Calu3 (cell line): ENCODE data around the gene ALG14. TPM values are rescaled to one million over a fixed set of nuclear protein-coding genes. Genes with fewer than 3 reads are reported as not detected.
A peak's percentile ranks its signal among the peaks of the same experiment; 100 is the strongest.

ENCODE experiments used
- BruUV-seq: library from RNA; stranded (reverse); fragments of 400-500 nt; replicated peaks from 2 replicates; lab custom pipeline; 2021; lab: Mats Ljungman, UMichigan
- CTCF ChIA-PET: fragments of 300-600 bp; sonication (Branson Sonifier 250); formaldehyde crosslinking; loops from one replicate; lab custom pipeline; 2022; ENCODE audit warnings: antibody characterized with exemption; lab: Charles Lee
- DNase-seq: peaks from one replicate; pipeline ENCODE4 v3.0.0; 2022
- H3K27ac Mint-ChIP-seq: one replicate; pipeline ENCODE4 v1.8.0; 2022; ENCODE audit warnings: mixed read lengths; ENCODE audit not compliant: unreplicated experiment
- H3K27me3 Mint-ChIP-seq: one replicate; pipeline ENCODE4 v1.8.0; 2022; ENCODE audit warnings: mixed read lengths; ENCODE audit not compliant: unreplicated experiment
- H3K36me3 Mint-ChIP-seq: one replicate; pipeline ENCODE4 v1.8.0; 2022; ENCODE audit warnings: mild to moderate bottlenecking, moderate library complexity, mixed read lengths; ENCODE audit not compliant: insufficient read depth, unreplicated experiment
- H3K4me1 Mint-ChIP-seq: one replicate; pipeline ENCODE4 v1.8.0; 2022; ENCODE audit warnings: mild to moderate bottlenecking, low read depth, mixed read lengths; ENCODE audit not compliant: unreplicated experiment
- H3K4me3 Mint-ChIP-seq: one replicate; pipeline ENCODE4 v1.8.0; 2022; ENCODE audit warnings: mild to moderate bottlenecking, low read depth, moderate library complexity, mixed read lengths; ENCODE audit not compliant: unreplicated experiment
- H3K9me3 Mint-ChIP-seq: one replicate; pipeline ENCODE4 v1.8.0; 2022; ENCODE audit warnings: low read depth, mixed read lengths; ENCODE audit not compliant: unreplicated experiment
- intact Hi-C: fragments of 100-400 bp; cut with micrococcal nuclease; formaldehyde crosslinking; loops from one replicate; pipeline ENCODE4 v1.10.0; 2022; ENCODE audit not compliant: unreplicated experiment
- total RNA-seq: library from RNA; stranded (reverse); gene quantifications from 2 replicates; pipeline ENCODE4 v1.2.3, GENCODE V29; 2022
- TF ChIP-seq, protein P1 (sequence below): fragments of 200-600 bp; IDR thresholded peaks from one replicate; pipeline ENCODE4 v1.8.0; 2022; ENCODE audit warnings: antibody characterized with exemption; ENCODE audit not compliant: unreplicated experiment

Gene ALG14
- total RNA-seq, 1 experiment from 2014 or later = 5.8 TPM

GRCh38 chr1:95088303-95088702 is 15.6 kb upstream of the ALG14 start:
- Mint-ChIP-seq H3K4me1 (peaks cover 30% of the 10 kb centered on the region), H3K36me3 (no peaks in the 10 kb centered on the region), H3K4me3 (no peak overlapping the region), H3K9me3 (no peaks in the 10 kb centered on the region), H3K27me3 (no peaks in the 10 kb centered on the region), H3K27ac (no peak overlapping the region)
- CTCF ChIA-PET = interaction anchor here (0.9 kb wide), 1 partner anchor 146 kb away, joined by 3 read pairs; the partner anchor contains the start of gene RWDD3
- intact Hi-C loops = loop anchor here (10.0 kb wide), 1 partner anchor 56 kb away; no protein-coding TSS in a partner anchor
- no peak for DNase-seq
- TF ChIP-seq, protein P1, sequence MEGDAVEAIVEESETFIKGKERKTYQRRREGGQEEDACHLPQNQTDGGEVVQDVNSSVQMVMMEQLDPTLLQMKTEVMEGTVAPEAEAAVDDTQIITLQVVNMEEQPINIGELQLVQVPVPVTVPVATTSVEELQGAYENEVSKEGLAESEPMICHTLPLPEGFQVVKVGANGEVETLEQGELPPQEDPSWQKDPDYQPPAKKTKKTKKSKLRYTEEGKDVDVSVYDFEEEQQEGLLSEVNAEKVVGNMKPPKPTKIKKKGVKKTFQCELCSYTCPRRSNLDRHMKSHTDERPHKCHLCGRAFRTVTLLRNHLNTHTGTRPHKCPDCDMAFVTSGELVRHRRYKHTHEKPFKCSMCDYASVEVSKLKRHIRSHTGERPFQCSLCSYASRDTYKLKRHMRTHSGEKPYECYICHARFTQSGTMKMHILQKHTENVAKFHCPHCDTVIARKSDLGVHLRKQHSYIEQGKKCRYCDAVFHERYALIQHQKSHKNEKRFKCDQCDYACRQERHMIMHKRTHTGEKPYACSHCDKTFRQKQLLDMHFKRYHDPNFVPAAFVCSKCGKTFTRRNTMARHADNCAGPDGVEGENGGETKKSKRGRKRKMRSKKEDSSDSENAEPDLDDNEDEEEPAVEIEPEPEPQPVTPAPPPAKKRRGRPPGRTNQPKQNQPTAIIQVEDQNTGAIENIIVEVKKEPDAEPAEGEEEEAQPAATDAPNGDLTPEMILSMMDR = no peak
- no TSS peak for BruUV-seq

- intact Hi-C loops = loop anchor here (10.0 kb wide), 1 partner anchor 58 kb away; no protein-coding TSS in a partner anchor
- H3K4me3 Mint-ChIP-seq = peak overlapping the region; percentile 22
- BruUV-seq = no TSS peak
- TF ChIP-seq, protein P1 = no peak
- no peaks in the 10 kb centered on the region for H3K36me3 Mint-ChIP-seq
- peaks cover 30% of the 10 kb centered on the region for H3K4me1 Mint-ChIP-seq
- no peaks in the 10 kb centered on the region for H3K9me3 Mint-ChIP-seq
- DNase-seq = peak; percentile 39
- H3K27me3 Mint-ChIP-seq = no peaks in the 10 kb centered on the region
- CTCF ChIA-PET = interaction anchor here (0.7 kb wide), 2 partner anchors 9 to 147 kb away, joined by 3 read pairs; no protein-coding TSS in a partner anchor
- peak overlapping the region; percentile 64 for H3K27ac Mint-ChIP-seq
Measured at GRCh38 chr1:95086949-95087533, 14.3 kb upstream of the ALG14 start.

DNA sequence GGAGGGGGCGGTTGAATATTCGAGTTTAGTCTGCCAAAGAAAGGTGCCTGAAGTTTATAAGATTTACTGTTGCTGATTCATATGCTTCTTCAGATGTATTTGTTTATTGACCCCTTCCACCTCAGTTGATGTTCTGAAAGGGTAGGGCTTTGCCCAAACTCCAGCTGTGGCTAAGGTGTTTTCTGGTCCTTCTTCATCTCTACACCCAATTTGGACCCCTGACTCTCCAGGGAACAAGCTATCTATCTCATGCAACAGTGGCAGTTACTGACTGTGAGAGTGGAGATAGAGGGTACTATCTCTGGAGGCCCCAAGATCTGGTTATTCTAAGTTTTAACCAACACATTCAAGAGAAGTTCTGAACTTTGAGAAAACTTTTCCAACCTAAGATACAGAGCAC is 12.6 kb upstream of the ALG14 start:
- no peaks in the 10 kb centered on the region for H3K9me3 Mint-ChIP-seq
- H3K27me3 Mint-ChIP-seq = no peaks in the 10 kb centered on the region
- no peak for DNase-seq
- CTCF ChIA-PET = interaction anchor here (0.5 to 1.9 kb wide), 3 partner anchors 33 to 934 kb away, joined by 3 to 22 read pairs (median 3); partner anchors contain the start of gene RWDD3
- intact Hi-C loops = loop anchor here (10.0 kb wide), 1 partner anchor 59 kb away; no protein-coding TSS in a partner anchor
- BruUV-seq = no TSS peak
- no peak overlapping the region for H3K27ac Mint-ChIP-seq
- H3K36me3 Mint-ChIP-seq = no peaks in the 10 kb centered on the region
- peaks cover 30% of the 10 kb centered on the region for H3K4me1 Mint-ChIP-seq
- no peak overlapping the region for H3K4me3 Mint-ChIP-seq
- TF ChIP-seq, protein P1 = no peak

- CTCF ChIA-PET = interaction anchor here (0.5 to 1.9 kb wide), 8 partner anchors 12 to 934 kb away, joined by 3 to 22 read pairs (median 3); partner anchors contain the start of genes ALG14 and RWDD3
- BruUV-seq = no TSS peak
- peak; percentile 22 for DNase-seq
Measured at GRCh38 chr1:95084317-95085176, 11.8 kb upstream of the ALG14 start.

More at GRCh38 chr1:95084317-95085176, 11.8 kb upstream of the ALG14 start:
- TF ChIP-seq, protein P1 = peak; percentile 82
- Mint-ChIP-seq H3K36me3 (no peaks in the 10 kb centered on the region), H3K4me3 (no peak overlapping the region), H3K9me3 (no peaks in the 10 kb centered on the region), H3K27ac (no peak overlapping the region), H3K27me3 (no peaks in the 10 kb centered on the region), H3K4me1 (peaks cover 30% of the 10 kb centered on the region)
- intact Hi-C loops = loop anchor here (5.0 to 10.0 kb wide), 2 partner anchors 33 to 60 kb away; partner anchors contain the start of gene TLCD4
